GM12878 (cell line): ENCODE data around the gene PIEZO2.

Experiments used
- CEBPB ChIP-seq, 2 experiments: fragments of 150-350 bp in 1 of 2; IDR thresholded peaks; 2 replicates each; pipeline ENCODE4 v1.6.1; 2012 to 2014; ENCODE audit warnings: low read depth in 2 of 2, low read length in 2 of 2, borderline replicate concordance in 1 of 2, inconsistent platforms in 1 of 2
- CTCF ChIP-seq, 3 experiments: IDR thresholded peaks in 2 of 3; conservative IDR thresholded peaks in 1 of 3; 2 replicates each; pipeline ENCODE4 v1.5.1; 2011; ENCODE audit warnings: low read depth in 3 of 3, low read length in 3 of 3, mild to moderate bottlenecking in 3 of 3, control low read depth in 2 of 3, moderate library complexity in 2 of 3, inconsistent platforms in 1 of 3, mixed read lengths in 1 of 3; ENCODE audit not compliant: control insufficient read depth in 2 of 3, insufficient read depth in 1 of 3; ENCODE audit errors: extremely low read depth in 1 of 3
- CUX1 ChIP-seq: IDR thresholded peaks from 2 replicates; pipeline ENCODE4 v1.6.1; 2012; ENCODE audit warnings: improper control_type of control experiment, low read depth, low read length; ENCODE audit not compliant: insufficient replicate concordance
- EP300 ChIP-seq, 2 experiments: fragments of 150-350 bp in 1 of 2; IDR thresholded peaks; 2 replicates each; pipeline ENCODE4 v1.6.1; 2011 to 2012; ENCODE audit warnings: low read depth in 2 of 2, low read length in 2 of 2, borderline replicate concordance in 1 of 2, improper control_type of control experiment in 1 of 2, inconsistent platforms in 1 of 2; ENCODE audit not compliant: control insufficient read depth in 1 of 2
- HSF1 ChIP-seq: fragments of 150-350 bp; IDR thresholded peaks from 2 replicates; pipeline ENCODE4 v1.6.1; 2014; ENCODE audit warnings: mild to moderate bottlenecking, low read depth, low read length
- MAX ChIP-seq: IDR thresholded peaks from 2 replicates; pipeline ENCODE4 v1.6.1; 2012; ENCODE audit warnings: low read depth, low read length, improper control_type of control experiment
- POLR2A ChIP-seq: IDR thresholded peaks from 2 replicates; pipeline ENCODE4 v1.6.1; 2011; ENCODE audit warnings: low read depth, mild to moderate bottlenecking, low read length
- POLR2AphosphoS5 ChIP-seq: IDR thresholded peaks from 2 replicates; pipeline ENCODE4 v1.6.1; 2011; ENCODE audit warnings: mild to moderate bottlenecking, low read length, inconsistent platforms
- RAD51 ChIP-seq: fragments of 450-650 bp; IDR thresholded peaks from 2 replicates; pipeline ENCODE4 v1.6.1; 2016; ENCODE audit warnings: moderate library complexity, mild to moderate bottlenecking, inconsistent platforms
- REST ChIP-seq: IDR thresholded peaks from 2 replicates; pipeline ENCODE4 v1.6.1; 2012; ENCODE audit warnings: mild to moderate bottlenecking, low read depth, low read length
- TAF1 ChIP-seq: IDR thresholded peaks from 2 replicates; pipeline ENCODE4 v1.6.1; 2011; ENCODE audit warnings: mild to moderate bottlenecking, low read depth, low read length, borderline replicate concordance
- USF2 ChIP-seq: IDR thresholded peaks from 2 replicates; pipeline ENCODE4 v1.6.1; 2011; ENCODE audit warnings: low read depth, low read length, improper control_type of control experiment, borderline replicate concordance

GRCh38 chr18:11177382-11177781 lies 28.0 kb upstream of the PIEZO2 start:
- TF ChIP-seq CTCF (IDR thresholded peaks at IDR 0.05 in 2 of 3, conservative IDR thresholded peaks at IDR 0.05 in 1 of 3; ENCODE audit: control insufficient read depth in 2 of 3, extremely low read depth in 1 of 3, insufficient read depth in 1 of 3, low read depth in 3 of 3, low read length in 3 of 3) (no peak), REST (no peak), POLR2AphosphoS5 (no peak), CEBPB (IDR thresholded peaks at IDR 0.05; ENCODE audit: borderline replicate concordance in 1 of 2, low read depth in 2 of 2, low read length in 2 of 2) (no peak), RAD51 (no peak), POLR2A (no peak), EP300 (IDR thresholded peaks at IDR 0.05; ENCODE audit: borderline replicate concordance in 1 of 2, control insufficient read depth in 1 of 2, low read depth in 2 of 2, low read length in 2 of 2) (no peak), TAF1 (no peak), HSF1 (no peak), CUX1 (no peak), USF2 (no peak), MAX (no peak)
